Posterior vena cava (tissue), 2 donors: ENCODE results near the gene HOXC5. TPM values are rescaled to one million over a fixed set of nuclear protein-coding genes. Genes with fewer than 3 reads are reported as not detected.
"Not testable (repeated sequence)": the region's sequence is repeated elsewhere in the genome, so short reads cannot be mapped to it uniquely, and the experiment has no call there.

Experiments
- DNase-seq: peaks from one replicate; pipeline ENCODE4 v3.0.0-alpha.2; 2020; ENCODE audit warnings: low spot score
- intact Hi-C, 2 donors: fragments of 100-400 bp; cut with DNase I; formaldehyde crosslinking; loops; one replicate each; pipeline versions ENCODE4 v1.14.1 to v1.14.2; 2022 to 2023
- microRNA-seq, 2 donors: library from miRNA; unstranded; fragments of <30 nt; microRNA quantifications; one replicate each; pipeline ENCODE4 v1.2.0, GENCODE V29; 2020 to 2021; ENCODE audit warnings: borderline microRNAs expressed in 2 of 2
- total RNA-seq, 2 donors: library from RNA; stranded (reverse); fragmentation: NEBNext Ultra II Directional; extraction: Animal tissue kit (Norgen Biotek cat#: 25700); gene quantifications; one replicate each; pipeline ENCODE4 v1.2.1, GENCODE V29; 2021
- donor health status: DM: yes; HTN: yes; CAD: no.
- donor health status: DM: yes; HTN: yes; CAD: no.

The HOXC5 gene
- total RNA-seq, 2 donors from 2014 or later: 2.9 to 5.6 TPM

GRCh38 chr12:54068418-54069070 is 35.7 kb downstream of the HOXC5 start:
- DNase-seq: no peak
- intact Hi-C loops: no loop called here

GRCh38 chr12:54071942-54072341 is 39.1 kb downstream of the HOXC5 start:
- DNase-seq: no peak
- intact Hi-C loops: loop anchor here in 1 of 2 donors (10.0 kb wide), 1 partner anchor 73 kb away; no protein-coding TSS in a partner anchor

- no peak for DNase-seq
- intact Hi-C loops: loop anchor here in 1 of 2 donors (10.0 kb wide), 1 partner anchor 70 kb away; no protein-coding TSS in a partner anchor
Measured at GRCh38 chr12:54074308-54074707, 41.5 kb downstream of the HOXC5 start.

DNA sequence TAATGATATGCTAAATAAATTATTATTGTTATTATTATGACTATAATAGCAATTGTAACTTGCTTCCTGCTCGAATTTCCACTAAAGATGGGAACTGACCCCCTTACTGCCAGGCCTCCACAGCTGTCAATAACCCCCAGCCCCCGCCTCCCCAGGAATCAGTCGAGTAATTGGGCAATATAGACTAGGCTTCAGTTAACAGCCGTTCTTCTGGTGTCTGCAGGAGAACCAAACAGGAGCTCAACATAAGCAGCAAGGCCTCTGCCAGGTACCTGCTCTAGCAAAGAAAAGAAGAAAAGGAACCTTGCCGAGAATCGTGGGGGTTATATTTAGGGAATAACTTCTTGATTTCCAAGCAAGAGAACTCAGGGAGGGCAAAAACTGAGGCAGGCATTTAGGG is 42.6 kb downstream of the HOXC5 start:
- no peak for DNase-seq
- intact Hi-C loops: loop anchor here in 1 of 2 donors (5.0 to 10.0 kb wide), 2 partner anchors 38 to 69 kb away; no protein-coding TSS in a partner anchor

GRCh38 chr12:54075974-54076373 is 43.1 kb downstream of the HOXC5 start:
- no peak for DNase-seq
- intact Hi-C loops: loop anchor here in 1 of 2 donors (5.0 to 10.0 kb wide), 2 partner anchors 39 to 69 kb away; no protein-coding TSS in a partner anchor

DNA sequence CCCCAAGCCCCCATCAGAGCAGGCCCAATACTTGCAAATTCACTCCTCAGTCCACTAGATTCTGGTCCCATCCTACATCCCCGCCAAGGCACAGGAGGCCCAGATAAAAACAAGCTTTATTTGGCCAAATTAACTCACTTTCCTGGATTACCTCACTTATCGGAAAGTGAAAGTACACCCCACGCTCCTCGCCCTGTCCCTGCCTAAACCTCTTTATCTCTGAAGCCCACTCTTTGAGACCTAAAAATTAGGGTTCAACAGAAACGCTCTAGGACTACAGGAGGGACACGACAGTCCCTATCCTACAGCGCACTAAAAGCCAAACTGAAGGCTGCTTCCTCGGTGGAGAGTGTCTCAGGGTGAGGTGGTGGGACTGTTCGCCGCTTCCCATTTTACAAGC is 45.0 kb downstream of the HOXC5 start:
- DNase-seq: not testable (repeated sequence)
- intact Hi-C loops: loop anchor here in 1 of 2 donors (5.0 to 10.0 kb wide), 2 partner anchors 41 to 67 kb away; no protein-coding TSS in a partner anchor

DNA sequence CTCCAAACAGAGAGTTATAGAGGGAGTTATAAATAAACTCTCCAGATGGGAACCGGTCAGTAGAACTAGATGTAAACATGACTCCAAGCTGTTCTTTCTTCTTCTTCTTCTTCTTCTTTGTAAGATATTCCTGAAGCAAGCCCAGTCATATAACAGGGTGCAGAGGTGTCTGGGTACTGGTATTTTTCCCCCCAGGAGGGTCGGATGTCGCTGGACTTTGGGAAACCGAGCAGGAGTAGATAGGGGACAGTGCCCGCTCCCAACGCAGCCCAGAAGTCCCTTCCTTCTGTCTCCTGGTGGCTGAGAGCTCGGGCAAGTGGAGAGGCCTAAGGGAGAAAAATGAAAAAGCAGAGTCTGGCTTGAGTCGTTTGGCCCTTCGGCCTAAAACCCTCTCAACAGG is 46.3 kb downstream of the HOXC5 start:
- DNase-seq: not testable (repeated sequence)
- intact Hi-C loops: loop anchor here in 1 of 2 donors (5.0 to 10.0 kb wide), 2 partner anchors 42 to 66 kb away; no protein-coding TSS in a partner anchor

- DNase-seq, intact Hi-C loops: not testable (repeated sequence)
Measured at GRCh38 chr12:54080008-54080924, 47.4 kb downstream of the HOXC5 start.

DNA sequence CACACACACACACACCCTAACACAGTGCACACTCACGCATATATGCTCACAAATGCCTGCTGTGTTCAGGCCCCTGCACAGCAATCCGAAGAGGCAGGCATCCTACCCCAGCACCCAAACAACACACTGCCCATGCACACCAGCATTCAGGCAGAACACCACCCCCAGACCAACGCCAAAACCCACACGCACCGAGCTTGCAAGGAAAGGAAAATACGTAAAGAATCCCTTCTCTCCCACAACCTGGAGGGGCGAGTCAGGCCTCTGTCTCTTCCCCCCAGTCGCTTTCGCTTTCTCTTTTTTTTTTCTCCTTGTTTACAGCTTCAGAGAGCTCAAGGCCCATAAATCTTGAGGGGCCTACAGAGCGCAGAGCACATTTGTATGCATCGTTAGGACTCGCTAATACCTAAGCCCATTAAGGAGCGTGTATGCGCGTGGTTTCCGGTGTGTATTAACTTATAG is 48.2 kb downstream of the HOXC5 start:
- DNase-seq, intact Hi-C loops: not testable (repeated sequence)

GRCh38 chr12:54081581-54082396 is 48.9 kb downstream of the HOXC5 start:
- DNase-seq, intact Hi-C loops: not testable (repeated sequence)

DNA sequence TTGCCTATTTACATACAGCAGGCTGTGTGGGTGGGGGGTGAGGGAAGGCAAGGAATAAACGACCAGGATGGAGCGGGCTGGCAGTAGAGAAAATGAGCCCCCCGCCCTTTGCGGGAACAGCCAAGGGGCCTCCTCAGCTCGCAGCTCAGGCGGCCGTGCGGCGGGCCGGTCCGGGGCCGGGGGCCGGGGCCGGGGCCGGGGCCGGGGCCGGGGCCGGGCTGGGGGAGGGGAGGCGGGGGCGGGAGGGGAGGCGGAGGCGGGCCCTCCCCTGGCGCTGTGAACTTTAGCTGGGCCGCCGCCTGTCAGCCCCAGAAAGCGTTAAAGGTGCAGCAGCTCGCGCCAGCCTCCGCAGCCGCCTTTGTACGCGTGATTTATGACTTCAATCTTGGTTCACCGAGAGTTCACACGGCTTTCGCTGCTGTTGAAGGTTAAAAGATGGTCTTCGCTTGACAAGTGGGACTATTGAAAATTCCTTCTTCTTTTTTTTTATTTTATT is 49.6 kb downstream of the HOXC5 start:
- intact Hi-C loops: no loop called here

More for the DNA sequence above, 49.6 kb downstream of the HOXC5 start:
- no peak for DNase-seq

Small RNAs within 50 kb of the gene (microRNA-seq; reads per million reads assigned to microRNA genes)
- gene MIR196A2 (2,414 to 3,977 reads per million in 2 donors), gene MIR615 (292 to 403 reads per million in 2 donors)

Other genes with a start within 250 kb of the HOXC5 start
- gene HOXC13, start 94.2 kb upstream of the HOXC5 start, total RNA-seq: 1 to 10 TPM in 1 of 2 donors, under 1 TPM in 1; 0.23 to 1.1 TPM
- gene HOXC12, start 78.1 kb upstream of the HOXC5 start, total RNA-seq: 1 to 10 TPM in 1 of 2 donors, not detected in 1; 1.1 TPM
- 1 to 10 TPM; 1.3 to 4.2 TPM for gene HOXC11, start 59.9 kb upstream of the HOXC5 start, total RNA-seq
- gene HOTAIR, start 58.1 kb upstream of the HOXC5 start, total RNA-seq: 1 to 10 TPM; 2.0 to 4.8 TPM
- gene HOXC10, start 47.9 kb upstream of the HOXC5 start, total RNA-seq: 10 to 100 TPM; 27.9 to 35.5 TPM
- 10 to 100 TPM in 1 of 2 donors, 1 to 10 TPM in 1; 7.0 to 12.0 TPM for gene HOXC9, start 32.9 kb upstream of the HOXC5 start, total RNA-seq
- gene HOXC8, start 24.1 kb upstream of the HOXC5 start, total RNA-seq: 10 to 100 TPM; 13.5 to 22.4 TPM
- 10 to 100 TPM; 23.5 to 31.1 TPM for gene HOXC6, start 4.6 kb upstream of the HOXC5 start, total RNA-seq
- 10 to 100 TPM; 17.1 to 19.4 TPM for gene HOXC4, start 20.8 kb downstream of the HOXC5 start, total RNA-seq
- gene SMUG1, start 155.9 kb downstream of the HOXC5 start, total RNA-seq: 10 to 100 TPM; 21.2 to 25.7 TPM
- 10 to 100 TPM; 46.2 to 56.2 TPM for gene CBX5, start 247.1 kb downstream of the HOXC5 start, total RNA-seq
- 100 to 1,000 TPM; 503 to 615 TPM for gene HNRNPA1, start 247.7 kb downstream of the HOXC5 start, total RNA-seq